GM21390 (cell line): ENCODE measurements around the gene DDX5.
"Not testable (repeated sequence)": the region's sequence is repeated elsewhere in the genome, so short reads cannot be mapped to it uniquely, and the experiment has no call there.

Source experiments
- ATAC-seq: cut with Tn5 transposase; IDR thresholded peaks from one replicate; pipeline ENCODE4 v1.9.1; 2021; ENCODE audit not compliant: unreplicated experiment

Gene DDX5

DNA sequence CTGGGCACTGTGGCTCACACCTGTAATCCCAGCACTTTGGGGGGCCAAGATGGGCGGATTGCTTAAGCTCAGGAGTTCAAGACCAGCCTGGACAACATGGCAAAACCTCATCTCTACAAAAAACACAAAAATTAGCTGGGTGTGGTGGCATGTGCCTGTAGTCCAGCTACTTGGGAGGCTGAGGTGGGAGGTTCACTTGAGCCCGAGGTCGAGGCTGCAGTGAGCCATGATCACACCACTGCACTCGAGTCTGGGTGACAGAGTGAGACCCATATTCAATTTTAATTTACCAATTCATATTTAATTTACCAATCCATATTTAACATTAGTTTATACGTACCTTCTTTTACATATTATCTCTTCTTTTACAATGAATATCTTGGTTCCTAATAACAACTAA is 10.8 kb downstream of the DDX5 start:
- not testable (repeated sequence) for ATAC-seq

GRCh38 chr17:64494121-64494520 is 12.0 kb downstream of the DDX5 start:
- ATAC-seq: no peak

DNA sequence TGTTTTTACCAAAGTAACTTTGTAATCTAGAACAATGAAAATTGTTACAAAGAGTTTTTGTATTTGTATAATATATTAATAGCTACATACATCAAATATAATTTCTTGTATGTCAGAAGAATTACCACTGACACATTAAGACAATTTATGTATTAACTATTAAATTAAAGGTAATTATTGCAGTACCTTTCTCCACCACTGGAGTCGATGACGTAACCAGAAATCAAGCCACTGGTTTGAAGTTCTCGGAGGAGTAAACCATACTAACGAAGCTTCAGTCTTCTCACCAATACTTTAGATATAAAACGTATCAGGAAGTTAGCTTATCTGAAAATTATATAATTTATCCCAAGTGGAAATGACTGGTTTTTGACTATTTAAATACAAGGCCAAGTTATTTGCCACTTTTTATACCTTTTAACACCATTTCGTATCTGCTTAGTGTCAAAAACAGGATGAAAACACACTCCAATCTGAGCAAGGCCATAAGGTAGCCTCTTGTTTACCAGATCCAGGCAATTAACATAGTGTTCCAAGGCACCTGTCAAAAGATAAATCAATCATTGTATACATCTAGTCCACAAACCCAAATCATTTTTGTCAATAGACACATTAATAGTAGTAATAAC is 13.5 kb downstream of the DDX5 start:
- ATAC-seq: no peak

- no peak for ATAC-seq
Measured at GRCh38 chr17:64491994-64492393, 14.1 kb downstream of the DDX5 start.

DNA sequence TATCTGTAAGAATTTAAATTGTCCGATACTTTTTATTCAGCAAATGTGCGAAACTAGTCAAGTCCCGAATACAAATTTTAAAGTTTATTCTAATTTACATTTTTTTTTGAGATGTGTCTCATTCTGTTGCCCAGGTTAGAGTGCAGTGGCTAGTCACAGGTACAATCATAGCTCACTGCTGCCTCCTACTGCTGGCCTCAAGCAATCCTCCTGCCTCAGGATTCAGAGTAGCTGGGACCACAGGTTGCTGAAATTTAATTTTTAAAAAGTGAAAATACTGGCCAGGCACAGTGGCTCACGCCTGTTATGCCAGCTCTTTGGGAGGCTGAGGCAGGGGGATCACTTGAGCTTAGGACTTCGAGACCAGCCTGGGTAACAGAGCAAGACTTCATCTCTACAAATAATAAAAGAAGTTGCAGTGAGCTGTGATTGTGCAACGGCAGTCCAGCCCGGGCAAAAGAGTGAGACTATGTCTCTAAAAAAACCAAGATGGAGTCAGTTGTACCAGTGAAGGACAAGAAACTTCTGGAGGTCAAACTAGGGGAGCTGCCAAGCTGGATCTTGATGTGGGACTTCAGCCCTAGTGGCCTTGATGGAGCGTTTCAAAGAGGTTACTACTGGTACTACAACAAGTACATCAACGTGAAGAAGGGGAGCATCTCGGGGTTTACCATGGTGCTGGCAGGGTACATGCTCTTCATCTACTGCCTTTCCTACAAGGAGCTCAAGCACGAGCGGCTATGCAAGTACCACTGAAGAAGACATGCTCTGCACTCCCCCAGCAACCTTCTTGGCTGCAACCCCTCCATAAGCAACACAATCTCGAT is 14.8 kb downstream of the DDX5 start:
- ATAC-seq: no peak

GRCh38 chr17:64488301-64488700 is 17.8 kb downstream of the DDX5 start:
- ATAC-seq: no peak

DNA sequence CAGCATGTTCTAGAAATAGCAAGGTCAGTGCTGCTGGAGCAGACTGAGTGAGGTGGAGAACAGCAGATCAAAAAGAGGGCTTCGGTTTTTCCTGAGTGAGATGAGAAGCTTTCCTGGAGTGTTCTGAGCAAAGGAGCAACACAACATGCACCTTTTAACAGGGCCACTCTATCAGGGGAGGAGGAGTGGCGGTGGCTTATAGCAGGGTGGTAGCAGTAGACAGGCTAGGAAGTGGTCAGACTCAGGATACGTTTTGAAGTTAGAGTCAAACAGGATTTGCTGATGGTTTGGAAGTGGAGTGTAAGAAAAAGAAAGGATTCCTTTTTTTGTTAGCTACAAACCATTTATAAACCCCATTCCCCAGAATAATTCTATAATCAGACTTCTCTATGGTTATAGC is 21.7 kb downstream of the DDX5 start:
- ATAC-seq: no peak

GRCh38 chr17:64480951-64481350 is 25.1 kb downstream of the DDX5 start:
- ATAC-seq: no peak

DNA sequence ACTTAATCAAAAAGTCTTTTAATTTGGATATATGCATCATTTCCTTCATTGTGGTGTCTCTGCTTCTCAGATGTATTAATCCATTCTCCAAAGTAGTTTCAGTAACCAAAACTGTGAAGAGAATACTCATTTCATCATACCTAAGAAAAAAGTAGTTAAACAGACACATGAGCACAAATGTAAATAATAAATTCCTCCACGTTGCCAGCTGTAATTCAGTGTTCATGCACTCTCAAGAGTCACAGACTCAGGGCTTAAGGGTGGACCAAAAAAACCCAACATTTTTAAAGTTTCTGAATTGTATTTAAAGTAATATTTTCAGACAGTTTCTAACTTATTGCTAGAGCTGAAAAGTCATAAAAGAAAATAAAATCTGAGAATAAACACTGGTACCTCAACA is 28.2 kb downstream of the DDX5 start:
- no peak for ATAC-seq

GRCh38 chr17:64472564-64472963 is 33.5 kb downstream of the DDX5 start:
- no peak for ATAC-seq

GRCh38 chr17:64471440-64471839 is 34.6 kb downstream of the DDX5 start:
- no peak for ATAC-seq

GRCh38 chr17:64470625-64471024 is 35.5 kb downstream of the DDX5 start:
- ATAC-seq: no peak

- not testable (repeated sequence) for ATAC-seq
Measured at GRCh38 chr17:64466834-64467233, 39.3 kb downstream of the DDX5 start.

GRCh38 chr17:64466019-64466735 is 39.9 kb downstream of the DDX5 start:
- no peak for ATAC-seq

DNA sequence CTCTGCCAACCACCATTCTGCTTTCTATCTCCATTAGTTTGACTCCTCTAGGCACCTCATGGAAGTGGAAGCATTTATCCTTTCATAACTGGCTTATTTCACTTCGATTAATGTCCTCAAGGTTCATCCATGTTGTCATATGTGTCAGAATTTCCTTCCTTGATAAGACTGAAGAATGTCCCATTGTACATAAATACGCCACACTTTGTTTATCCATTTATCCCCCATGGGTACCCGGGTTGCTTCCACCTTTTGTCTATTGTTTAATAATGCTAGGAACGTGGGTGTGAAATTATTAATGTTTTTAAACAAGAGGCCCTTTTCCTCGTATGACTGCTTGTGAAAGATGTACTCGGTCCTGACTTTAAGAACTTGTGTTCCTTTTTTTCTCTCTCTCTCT is 44.3 kb downstream of the DDX5 start:
- ATAC-seq: no peak

DNA sequence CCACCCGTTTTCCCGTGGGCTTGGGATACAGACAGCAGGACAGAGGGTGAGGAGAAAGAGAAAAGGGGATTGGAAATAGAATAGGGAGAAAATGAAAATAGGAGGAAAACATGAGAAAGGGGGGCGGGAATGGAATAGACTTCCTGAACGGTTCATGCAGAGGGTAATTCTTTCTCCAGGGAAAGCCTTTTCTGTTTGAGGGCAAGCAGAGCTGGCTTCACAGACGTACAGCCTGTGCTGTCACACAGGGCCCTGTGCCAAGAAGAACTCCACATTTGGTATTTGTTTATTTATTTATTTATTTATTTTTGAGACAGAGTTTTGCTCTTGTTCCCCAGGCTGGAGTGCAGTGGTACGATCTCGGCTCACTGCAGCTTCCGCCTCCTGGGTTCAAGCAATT is 45.1 kb downstream of the DDX5 start:
- no peak for ATAC-seq

DNA sequence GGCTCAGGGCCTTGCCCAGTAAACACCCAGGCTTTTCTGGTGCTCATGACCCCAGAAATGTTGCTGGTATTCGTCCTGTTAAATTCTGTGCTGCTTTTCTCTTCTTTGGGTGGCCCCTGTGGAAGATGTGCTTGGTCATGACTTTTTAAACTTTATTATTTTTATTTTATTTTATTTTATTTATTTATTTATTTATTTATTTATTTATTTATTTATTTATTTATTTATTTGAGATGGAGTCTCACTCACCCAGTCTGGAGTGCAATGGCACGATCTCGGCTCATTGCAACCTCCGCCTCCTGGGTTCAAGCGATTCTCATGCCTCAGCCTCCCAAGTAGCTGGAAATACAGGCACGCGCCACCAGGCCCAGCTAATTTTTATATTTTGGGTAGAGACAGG is 46.3 kb downstream of the DDX5 start:
- ATAC-seq: not testable (repeated sequence)

DNA sequence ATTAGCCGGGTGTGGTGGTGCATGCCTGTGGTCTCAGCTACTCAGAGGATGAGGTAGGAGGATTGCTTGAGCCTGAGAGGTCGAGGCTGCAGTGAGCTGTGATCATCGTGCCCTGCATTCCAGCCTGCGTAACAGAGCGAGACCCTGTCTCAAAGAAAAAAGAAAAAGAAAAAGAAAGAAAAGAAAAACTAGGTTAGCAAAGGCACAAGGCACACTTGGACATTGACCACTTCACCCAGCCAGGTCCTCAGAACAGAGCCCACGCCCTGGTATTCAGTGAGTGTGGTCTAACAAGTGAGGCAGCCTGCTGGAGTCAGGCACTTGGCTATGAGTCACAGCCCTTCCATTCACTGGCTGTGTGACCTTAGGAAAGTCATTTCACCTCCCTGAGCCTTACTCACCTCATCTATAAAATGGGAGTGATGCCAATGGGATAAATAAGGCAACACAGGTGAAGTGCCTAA is 46.8 kb downstream of the DDX5 start:
- ATAC-seq: no peak

DNA sequence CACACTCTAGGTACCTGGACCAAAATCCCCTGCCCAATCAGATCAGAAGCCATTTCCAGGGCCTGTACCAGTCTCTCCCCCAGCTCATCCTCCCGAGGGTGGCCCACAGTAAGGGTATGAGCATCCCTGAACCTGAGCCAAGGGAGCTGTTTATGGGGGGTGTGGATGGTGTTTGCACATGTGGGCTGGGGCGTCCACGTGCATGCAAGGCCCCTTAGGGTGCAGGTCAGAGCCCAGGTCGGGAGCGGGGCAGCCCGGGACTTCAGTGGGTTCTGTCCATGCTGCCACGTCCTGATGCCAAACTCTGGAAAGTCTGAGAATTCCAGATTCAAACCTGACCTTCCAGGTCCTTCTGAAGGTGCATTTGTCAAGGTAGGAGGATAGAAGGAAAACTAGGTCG is 47.3 kb downstream of the DDX5 start:
- no peak for ATAC-seq

- no peak for ATAC-seq
Measured at GRCh38 chr17:64457156-64457555, 48.9 kb downstream of the DDX5 start.

DNA sequence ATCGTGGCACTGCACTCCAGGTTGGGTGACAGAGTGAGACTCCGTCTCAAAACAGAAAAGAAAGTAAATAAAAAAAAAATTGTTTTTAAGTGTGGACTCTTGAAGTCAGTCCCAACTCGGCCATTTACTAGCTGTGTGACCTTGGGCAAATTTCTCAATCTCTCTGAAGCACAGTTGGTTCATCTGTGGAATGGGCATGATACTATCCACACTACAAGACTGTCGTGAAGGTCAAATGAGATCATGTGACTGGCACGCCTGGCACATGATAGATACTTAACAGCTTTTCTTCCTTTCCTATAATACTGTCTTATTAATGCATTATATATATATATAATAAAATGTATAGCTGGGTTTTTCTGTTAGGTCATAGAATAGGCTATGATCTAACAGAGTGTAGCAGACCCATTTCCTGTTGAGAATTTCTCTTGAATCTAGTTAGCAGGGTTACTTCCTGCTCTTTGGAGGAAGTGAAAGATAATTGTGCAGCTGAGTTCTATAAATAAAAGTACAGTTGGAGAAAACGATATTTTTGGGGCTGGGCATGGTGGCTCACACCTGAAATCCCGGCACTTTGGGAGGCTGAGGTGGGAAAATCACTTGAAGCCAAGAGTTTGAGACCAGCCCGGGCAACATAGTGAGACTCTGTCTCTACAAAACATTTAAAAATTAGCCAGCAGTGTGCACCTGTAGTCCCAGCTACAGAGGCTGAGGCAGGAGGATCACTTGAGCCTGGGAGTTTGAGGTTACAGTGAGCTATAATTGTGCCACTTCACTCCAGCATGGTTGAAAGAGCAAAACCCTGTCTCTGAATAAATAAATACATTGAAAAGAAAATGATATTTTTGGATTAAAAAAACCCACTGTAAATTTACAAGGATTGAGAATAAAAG is 49.9 kb downstream of the DDX5 start:
- ATAC-seq: no peak
